IPS-NIHi7 (cell line): ENCODE results near the gene BBX.
A peak's percentile ranks its signal among the peaks of the same experiment; 100 is the strongest.

ENCODE experiments used
- DNase-seq: peaks from one replicate; pipeline ENCODE4 v3.0.0; 2012; ENCODE audit warnings: mixed read lengths; ENCODE audit errors: extremely low spot score

BBX gene

DNA sequence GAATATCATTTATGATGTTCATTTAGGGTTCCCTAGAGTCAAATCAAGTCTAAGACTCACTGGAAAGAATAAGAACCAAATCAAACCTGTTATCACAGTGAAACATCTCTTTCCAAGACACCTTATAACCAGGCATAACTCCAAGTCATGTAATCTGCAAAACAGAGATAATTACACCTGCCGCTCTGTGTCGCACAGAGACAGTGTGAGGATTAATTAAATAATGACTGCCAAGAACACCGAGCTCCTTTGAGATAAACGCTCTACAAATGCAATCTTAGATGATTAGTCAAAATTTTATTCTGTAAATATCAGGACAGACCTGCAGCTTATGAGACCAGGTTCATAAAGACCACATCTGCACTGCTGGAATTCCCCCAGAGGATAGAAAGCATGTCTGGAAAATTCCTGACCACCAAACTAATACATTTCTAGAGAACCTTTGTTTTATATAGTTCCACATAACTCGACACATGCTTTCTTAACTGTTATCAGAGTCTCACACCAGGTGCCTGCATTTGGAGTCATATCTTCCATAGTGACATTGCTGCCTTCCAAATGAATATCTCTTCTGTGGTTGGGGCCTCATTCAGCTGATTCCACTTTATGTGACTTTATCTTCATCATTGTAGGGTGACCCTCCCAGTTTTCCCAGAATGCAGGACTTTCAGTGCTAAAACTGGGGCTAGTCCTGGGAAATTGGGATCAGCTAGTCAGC is 315.3 kb downstream of the BBX start:
- DNase-seq = no peak

DNA sequence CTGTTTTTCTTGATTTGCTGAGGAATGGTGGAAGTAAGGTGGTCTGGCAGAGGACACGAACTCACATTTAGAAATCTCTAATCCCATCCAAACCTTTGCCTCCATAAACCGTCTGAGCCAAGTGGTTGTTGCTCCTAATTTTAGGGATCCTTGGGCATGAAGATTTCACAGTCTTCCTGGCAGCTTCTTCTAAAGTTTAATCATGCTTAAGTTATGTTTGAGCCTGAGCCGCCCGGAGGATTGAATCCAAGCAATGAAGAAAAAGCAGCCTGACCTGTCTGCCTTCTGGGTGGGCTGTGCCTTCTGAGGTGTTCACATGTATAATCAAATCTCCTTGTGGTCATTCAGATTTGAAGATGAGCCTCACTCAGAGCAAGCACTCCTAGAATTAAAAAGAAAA is 319.1 kb downstream of the BBX start:
- no peak for DNase-seq

DNA sequence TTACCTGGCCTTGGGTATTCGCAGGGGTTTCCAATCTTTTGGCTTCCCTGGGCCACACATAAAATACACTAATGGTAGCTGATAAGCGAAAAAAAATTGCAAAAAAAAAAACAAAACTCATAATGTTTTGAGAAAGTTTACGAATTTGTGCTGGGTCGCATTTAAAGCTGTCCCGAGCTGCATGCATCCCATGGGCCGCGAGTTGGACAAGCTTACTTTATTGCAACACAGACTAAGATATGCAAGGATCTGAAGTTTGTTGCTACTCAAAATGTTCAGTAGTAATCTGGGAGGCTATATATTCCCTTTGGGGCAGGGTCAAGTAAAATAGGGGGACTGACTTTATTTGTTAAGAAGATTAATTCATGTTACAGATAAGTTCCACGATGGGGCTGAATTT is 320.2 kb downstream of the BBX start:
- no peak for DNase-seq

DNA sequence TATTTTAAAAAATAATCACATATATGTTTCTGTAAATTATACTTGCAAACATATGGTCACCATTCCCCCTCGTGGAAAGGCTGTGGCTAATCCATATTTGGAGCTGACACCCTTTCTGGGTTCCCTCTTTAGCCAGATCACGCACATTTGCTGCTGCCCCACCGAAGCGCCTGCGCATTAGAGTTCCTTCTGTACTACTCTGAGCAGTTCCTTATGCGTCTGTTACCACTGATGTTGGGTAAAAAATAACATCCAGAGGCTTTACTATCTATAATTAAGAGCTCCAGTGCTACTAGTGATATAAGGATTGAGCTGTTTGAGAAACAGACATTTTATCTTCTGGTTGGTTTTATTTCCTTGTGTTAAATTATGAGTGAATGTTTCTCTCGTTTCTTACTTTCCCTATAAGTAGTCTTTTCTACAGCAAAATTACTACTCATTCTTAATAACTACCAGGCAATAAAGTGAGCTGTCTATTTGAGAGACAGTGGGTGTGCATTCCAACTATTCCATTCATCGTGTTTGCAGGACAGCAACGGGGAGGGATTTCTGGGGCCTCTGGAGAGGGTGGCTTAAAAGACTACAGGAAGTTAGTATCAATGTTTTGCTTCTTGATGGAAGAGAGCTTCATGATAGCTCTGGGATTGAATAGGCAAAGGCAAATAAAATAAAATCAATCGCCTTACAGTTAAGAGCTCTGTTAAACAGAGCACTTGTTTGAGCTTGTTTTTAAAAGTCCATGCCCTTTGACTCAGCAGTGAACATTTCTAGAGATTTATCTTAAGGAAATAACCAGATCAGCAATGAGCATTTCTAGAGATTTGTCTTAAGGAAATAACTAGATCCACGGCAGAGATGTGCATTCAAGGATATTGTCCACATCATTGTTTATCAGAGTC is 322.9 kb downstream of the BBX start:
- DNase-seq = no peak

DNA sequence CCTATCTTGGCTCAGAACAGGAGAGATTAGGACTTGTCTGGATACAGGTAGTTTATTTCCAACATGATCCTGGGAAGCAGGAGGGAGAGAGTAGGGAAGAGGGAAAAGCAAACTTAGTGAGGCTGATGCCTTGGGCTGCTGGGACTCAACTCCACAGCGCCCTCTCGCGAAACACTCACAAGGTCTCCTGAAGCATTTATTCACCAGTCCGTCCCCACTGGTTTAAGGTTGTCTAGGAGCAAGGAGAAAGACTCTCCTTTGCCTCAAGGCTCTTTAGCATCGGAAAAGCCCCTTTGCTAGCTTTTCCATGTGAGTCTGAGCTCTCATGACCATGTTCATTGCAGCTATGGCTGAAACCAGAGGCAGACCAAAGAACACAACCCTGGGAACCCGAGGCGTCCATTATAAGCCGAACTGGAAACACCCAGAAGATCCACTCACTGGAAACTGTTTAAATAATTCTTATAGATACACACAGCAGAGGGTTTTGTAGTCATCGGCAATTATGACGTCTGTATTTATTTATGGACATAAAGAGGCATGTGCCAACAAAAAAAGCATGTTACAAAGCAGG is 323.6 kb downstream of the BBX start:
- peak; percentile 84 for DNase-seq

DNA sequence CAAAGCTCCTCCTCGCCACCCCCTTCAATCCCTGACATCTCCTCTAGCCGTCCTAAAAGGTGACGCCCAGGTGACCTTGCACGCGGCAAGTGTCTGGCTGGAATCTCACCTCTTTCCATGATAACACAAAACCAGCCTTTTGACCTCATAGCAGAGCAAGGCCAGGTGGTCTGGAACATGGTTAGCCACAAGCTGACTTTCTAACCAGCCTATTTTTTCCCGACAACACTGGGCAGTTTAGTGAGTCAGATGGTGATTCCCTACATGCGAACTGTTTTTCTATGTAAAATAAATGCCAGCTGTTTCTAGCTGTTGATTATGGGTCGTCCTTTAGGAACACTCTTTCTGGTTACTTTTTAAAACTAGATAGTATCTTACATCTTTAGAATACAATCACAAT is 325.0 kb downstream of the BBX start:
- no peak for DNase-seq

DNA sequence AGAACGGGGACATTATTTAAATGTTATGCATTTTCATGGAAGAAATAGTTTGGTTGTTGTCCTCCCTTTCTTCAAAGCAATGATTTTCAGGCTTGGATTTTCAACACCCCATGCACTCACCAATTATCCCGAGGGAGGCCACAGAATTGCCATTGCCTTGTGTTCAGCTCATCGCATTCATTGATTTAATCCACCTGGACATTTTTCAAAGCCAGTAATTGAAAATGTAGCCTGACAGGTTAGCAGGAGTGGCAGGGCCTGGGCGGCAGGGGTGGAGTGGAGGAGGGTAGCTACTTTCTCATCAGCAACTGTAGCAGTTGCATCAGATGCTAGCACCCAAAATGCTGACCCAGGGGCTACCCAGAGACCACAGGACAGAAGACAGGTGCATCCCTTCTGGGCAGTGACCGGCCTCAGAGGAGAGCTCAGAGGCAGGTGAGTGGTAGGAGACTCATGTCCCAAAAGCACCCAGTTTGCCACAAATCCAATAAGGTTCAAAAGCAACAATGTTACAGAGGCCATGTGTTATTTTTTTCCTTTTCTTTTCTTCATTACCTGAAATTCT is 325.7 kb downstream of the BBX start:
- no peak for DNase-seq

DNA sequence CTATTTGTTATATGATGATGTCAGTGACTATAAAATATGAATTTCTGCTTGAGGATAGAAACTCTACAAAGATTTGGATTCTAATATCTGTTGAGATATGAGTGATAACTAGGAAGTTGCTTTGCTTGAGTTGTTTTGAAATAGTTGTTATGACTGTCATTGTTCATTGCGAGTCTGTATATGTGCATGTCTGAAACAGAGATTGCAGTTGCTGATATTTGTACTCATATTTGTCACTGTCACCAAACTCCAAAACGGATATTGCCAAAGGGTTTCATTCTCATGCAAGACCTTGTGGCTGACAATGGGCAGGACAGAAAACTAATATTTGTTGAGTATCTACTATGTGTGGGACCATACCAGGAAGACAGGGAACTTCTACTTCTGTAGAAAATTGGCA is 327.9 kb downstream of the BBX start:
- no peak for DNase-seq

DNA sequence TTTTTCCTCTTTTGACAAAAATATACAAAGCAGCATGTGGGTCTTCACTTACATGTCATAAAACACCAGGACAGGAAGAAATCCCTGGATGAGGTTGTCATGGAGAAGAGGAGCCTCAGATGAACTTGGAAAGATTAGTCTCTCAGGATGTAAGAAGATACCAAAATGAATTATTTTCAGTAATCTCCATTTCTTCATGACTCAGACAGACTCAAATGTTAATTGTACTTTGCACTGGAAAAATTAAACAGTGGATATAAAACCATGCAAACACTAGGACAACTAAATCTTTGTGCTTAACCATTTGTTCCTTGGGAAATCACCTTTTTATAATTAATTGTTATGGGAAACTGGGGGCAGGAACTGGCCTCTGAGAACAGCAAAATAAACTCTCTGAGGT is 331.1 kb downstream of the BBX start:
- no peak for DNase-seq

DNA sequence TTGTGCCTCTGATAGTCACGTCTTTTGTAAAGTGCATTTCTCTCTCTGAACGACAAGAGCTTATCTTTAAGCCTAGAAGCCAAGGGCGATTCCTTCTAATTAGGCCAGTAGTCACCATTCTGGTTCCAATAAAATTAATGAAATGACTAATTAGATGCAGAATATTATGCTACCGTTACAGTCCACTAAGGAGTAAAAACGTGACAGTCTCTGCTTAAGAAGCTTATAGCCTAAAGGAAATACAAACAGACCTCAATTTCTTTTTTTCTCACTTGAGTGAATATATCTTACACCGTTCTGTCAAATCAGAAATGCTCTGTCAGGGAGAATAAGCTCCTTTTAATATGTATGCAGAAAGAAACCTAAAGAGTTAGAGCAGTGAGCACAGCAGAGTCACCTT is 332.0 kb downstream of the BBX start:
- DNase-seq = no peak

DNA sequence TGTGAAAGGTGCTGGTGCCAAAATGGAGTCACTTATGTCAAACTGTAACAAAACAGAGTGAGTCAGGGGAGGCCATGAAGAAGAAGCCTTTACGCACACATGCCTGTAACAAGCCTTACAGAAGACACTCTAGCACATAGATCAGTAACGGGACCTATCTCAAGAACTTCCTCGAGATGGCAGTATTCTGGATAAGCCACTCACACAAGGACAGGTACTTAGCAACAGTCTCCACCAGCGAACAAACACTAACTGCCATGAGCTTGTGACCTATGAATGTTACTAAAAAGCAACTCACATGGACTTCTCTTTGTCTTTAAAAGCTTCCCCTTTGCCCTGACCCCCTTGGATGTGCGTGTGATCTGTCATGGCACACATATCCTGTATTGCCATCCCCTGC is 332.9 kb downstream of the BBX start:
- DNase-seq = peak; percentile 43

DNA sequence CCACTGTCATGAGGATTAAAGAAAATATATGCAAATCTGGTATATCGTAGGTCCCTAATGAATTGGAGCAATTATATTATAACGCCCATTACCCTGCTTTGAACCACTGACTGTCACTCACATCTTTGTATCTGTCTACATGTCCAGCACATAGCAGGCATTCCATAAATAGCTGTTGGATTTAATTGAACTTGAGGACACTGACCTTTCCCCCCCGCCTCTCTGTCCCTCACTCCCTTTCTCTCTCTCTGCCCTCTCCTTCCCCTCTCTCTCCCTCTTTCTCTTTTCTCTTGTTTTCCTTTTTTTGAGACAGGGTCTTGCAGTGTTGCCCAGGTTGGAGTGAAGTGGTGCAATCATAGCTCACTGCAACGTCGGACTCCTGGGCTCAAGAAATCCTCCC is 335.1 kb downstream of the BBX start:
- DNase-seq = no peak

DNA sequence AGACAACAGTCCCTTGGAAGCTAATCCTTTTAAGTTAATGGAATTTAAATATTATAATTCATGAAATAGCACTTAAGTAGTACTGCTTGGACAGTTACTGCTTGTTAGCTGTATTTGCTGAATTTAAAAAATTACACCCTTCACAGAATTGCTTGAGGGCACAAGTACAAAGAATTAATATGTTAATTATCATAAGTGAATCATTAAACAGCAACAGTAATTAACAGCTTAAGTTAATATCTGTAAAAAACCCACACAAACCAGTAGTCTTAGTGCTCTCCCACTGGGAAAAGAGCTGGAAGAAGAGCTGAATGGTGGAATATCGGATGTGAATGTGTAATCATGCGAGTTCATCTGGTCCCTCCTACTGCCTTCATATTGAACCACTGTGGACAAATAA is 336.1 kb downstream of the BBX start:
- no peak for DNase-seq
